SH-SY5Y (cell line): ENCODE results near the gene AREL1.

ENCODE experiments used
- GATA2 ChIP-seq: IDR thresholded peaks from 2 replicates; pipeline ENCODE4 v1.6.1; 2011; ENCODE audit warnings: mild to moderate bottlenecking, low read depth, low read length
- GATA3 ChIP-seq: IDR thresholded peaks from 2 replicates; pipeline ENCODE4 v1.6.1; 2011; ENCODE audit warnings: low read depth, mild to moderate bottlenecking, low read length, moderate library complexity

- TF ChIP-seq GATA2: no peak
- TF ChIP-seq GATA3: no peak
These were observed 37.7 kb downstream of the AREL1 start for GRCh38 chr14:74675219-74675618.
